EL (cell line): ENCODE measurements around the gene TPSAB1.
"Not testable (repeated sequence)": the region's sequence is repeated elsewhere in the genome, so short reads cannot be mapped to it uniquely, and the experiment has no call there.

Experiments used
- DNase-seq: peaks from one replicate; pipeline ENCODE4 v3.0.0-alpha.2; 2016

TPSAB1 gene

GRCh38 chr16:1240436-1240835, at the start of gene TPSAB1:
TPSAB1 (plus strand) TSS chr16:1240705; CDS start chr16:1240939, 234 bp downstream.
- DNase-seq = not testable (repeated sequence)

GRCh38 chr16:1190789-1191188, 49.7 kb upstream of the TPSAB1 start:
- not testable (repeated sequence) for DNase-seq

- no peak for DNase-seq
Measured at GRCh38 chr16:1192384-1193073, 48.0 kb upstream of the TPSAB1 start.

GRCh38 chr16:1193143-1193824, 47.2 kb upstream of the TPSAB1 start:
- DNase-seq = no peak

- no peak for DNase-seq
Measured at GRCh38 chr16:1193825-1194581, 46.5 kb upstream of the TPSAB1 start.

GRCh38 chr16:1194665-1195392, 45.7 kb upstream of the TPSAB1 start:
- DNase-seq = no peak

GRCh38 chr16:1195393-1195666, 45.2 kb upstream of the TPSAB1 start:
- no peak for DNase-seq

- DNase-seq = no peak
Measured at GRCh38 chr16:1196494-1196893, 44.0 kb upstream of the TPSAB1 start.

GRCh38 chr16:1197237-1197866, 43.2 kb upstream of the TPSAB1 start:
- DNase-seq = no peak

GRCh38 chr16:1198194-1198593, 42.3 kb upstream of the TPSAB1 start:
- DNase-seq = no peak

GRCh38 chr16:1198671-1199346, 41.7 kb upstream of the TPSAB1 start:
- not testable (repeated sequence) for DNase-seq

GRCh38 chr16:1199347-1200013, 41.0 kb upstream of the TPSAB1 start:
- DNase-seq = no peak

- DNase-seq = no peak
Measured at GRCh38 chr16:1200014-1200627, 40.4 kb upstream of the TPSAB1 start.

- DNase-seq = no peak
Measured at GRCh38 chr16:1201444-1201843, 39.1 kb upstream of the TPSAB1 start.

- DNase-seq = no peak
Measured at GRCh38 chr16:1202274-1202673, 38.2 kb upstream of the TPSAB1 start.

- DNase-seq = no peak
Measured at GRCh38 chr16:1204933-1205332, 35.6 kb upstream of the TPSAB1 start.

- DNase-seq = no peak
Measured at GRCh38 chr16:1206326-1206725, 34.2 kb upstream of the TPSAB1 start.

- DNase-seq = no peak
Measured at GRCh38 chr16:1206786-1207185, 33.7 kb upstream of the TPSAB1 start.

- DNase-seq = no peak
Measured at GRCh38 chr16:1208239-1208830, 32.2 kb upstream of the TPSAB1 start.

GRCh38 chr16:1209081-1209480, 31.4 kb upstream of the TPSAB1 start:
- DNase-seq = no peak

- DNase-seq = no peak
Measured at GRCh38 chr16:1210461-1210860, 30.0 kb upstream of the TPSAB1 start.
